ENCODE results near the gene SIK3. TPM values are rescaled to one million over a fixed set of nuclear protein-coding genes. Genes with fewer than 3 reads are reported as not detected.
A peak's percentile ranks its signal among the peaks of the same experiment; 100 is the strongest.

SIK3 gene
- total RNA-seq, 1 donor from 2014 or later: 61.0 TPM

DNA sequence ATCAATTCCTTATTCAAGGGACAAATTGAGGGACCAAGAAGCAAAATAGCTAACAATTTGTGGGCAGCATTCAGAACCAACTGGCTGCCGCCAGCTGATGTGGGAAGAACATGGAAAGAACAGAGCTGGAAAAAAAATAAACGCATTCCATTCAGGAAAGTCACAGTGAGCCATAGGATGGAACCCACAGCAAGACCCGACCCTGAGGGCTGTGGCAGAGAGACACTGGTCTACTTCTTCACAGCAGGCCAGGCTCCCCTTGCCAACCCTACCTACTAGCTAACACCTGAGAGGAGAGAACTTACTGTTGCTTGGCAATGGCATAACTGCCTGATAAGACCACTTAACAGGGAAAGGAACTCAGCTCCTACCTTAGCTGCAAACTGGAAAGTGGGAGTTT is 137.3 kb downstream of the SIK3 start:
- TF ChIP-seq, protein P1, sequence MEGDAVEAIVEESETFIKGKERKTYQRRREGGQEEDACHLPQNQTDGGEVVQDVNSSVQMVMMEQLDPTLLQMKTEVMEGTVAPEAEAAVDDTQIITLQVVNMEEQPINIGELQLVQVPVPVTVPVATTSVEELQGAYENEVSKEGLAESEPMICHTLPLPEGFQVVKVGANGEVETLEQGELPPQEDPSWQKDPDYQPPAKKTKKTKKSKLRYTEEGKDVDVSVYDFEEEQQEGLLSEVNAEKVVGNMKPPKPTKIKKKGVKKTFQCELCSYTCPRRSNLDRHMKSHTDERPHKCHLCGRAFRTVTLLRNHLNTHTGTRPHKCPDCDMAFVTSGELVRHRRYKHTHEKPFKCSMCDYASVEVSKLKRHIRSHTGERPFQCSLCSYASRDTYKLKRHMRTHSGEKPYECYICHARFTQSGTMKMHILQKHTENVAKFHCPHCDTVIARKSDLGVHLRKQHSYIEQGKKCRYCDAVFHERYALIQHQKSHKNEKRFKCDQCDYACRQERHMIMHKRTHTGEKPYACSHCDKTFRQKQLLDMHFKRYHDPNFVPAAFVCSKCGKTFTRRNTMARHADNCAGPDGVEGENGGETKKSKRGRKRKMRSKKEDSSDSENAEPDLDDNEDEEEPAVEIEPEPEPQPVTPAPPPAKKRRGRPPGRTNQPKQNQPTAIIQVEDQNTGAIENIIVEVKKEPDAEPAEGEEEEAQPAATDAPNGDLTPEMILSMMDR (IDR thresholded peaks at IDR 0.05; ENCODE audit: unreplicated experiment): no peak
- peaks cover 20% of the 10 kb centered on the region for H3K4me1 Mint-ChIP-seq (ENCODE audit: low read depth)
- no peak for DNase-seq (ENCODE audit: low spot score, unreplicated experiment)
- H3K36me3 Mint-ChIP-seq (ENCODE audit: insufficient read depth): peaks cover 2% of the 10 kb centered on the region
- no peaks in the 10 kb centered on the region for H3K9me3 Mint-ChIP-seq (ENCODE audit: low read depth)
- H3K27ac Mint-ChIP-seq: peak overlapping the region; percentile 29
- no peak overlapping the region for H3K4me3 Mint-ChIP-seq (ENCODE audit: low read depth)
- H3K27me3 Mint-ChIP-seq: no peaks in the 10 kb centered on the region

DNA sequence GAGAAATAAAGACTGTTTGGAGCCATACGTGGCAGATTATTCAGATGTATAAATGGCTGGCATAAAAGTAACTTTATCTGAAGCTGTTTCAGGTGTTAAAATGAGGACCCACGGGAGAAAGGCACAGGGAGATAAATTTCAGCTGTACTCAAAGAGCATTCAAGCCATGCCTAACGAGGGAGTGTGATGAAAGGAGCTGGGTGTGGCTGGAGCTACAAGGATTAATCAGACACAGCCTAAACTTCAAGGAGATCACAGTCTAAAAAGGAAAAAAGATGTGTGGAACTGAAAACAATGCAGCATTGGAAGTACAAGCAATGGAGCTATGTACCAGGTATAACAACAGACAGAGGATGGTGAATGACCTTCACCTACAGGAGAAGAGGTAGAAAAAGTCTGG is 140.0 kb downstream of the SIK3 start:
- TF ChIP-seq, protein P1 (IDR thresholded peaks at IDR 0.05; ENCODE audit: unreplicated experiment): no peak
- no peak for DNase-seq (ENCODE audit: low spot score, unreplicated experiment)
- Mint-ChIP-seq H3K9me3 (ENCODE audit: low read depth) (no peaks in the 10 kb centered on the region), H3K4me1 (ENCODE audit: low read depth) (peaks cover 22% of the 10 kb centered on the region), H3K27ac (peak overlapping the region; percentile 0), H3K27me3 (no peaks in the 10 kb centered on the region), H3K4me3 (ENCODE audit: low read depth) (no peak overlapping the region), H3K36me3 (ENCODE audit: insufficient read depth) (peaks cover 2% of the 10 kb centered on the region)

DNA sequence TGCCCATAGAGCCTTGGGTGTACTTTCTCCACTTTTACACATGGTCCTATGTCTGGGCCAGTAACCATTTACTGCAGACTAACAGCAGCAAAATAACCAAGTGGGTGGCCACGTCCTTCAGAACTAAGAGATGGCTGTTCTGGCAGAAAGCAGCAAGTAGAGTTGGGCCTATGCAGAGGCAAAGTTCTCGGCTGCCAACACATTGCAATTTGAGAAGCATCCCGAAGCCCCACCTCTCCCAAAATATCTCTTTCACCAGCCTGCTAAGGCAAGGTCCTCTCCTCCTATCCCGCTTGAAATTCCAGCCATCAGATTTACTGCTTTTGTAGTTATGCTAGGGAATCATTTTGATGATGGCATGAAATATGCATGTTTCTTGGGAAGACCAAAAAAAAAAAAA is 142.3 kb downstream of the SIK3 start:
- Mint-ChIP-seq H3K36me3 (ENCODE audit: insufficient read depth) (peaks cover 2% of the 10 kb centered on the region), H3K4me1 (ENCODE audit: low read depth) (peaks cover 13% of the 10 kb centered on the region), H3K9me3 (ENCODE audit: low read depth) (no peaks in the 10 kb centered on the region), H3K27ac (no peak overlapping the region), H3K27me3 (no peaks in the 10 kb centered on the region), H3K4me3 (ENCODE audit: low read depth) (no peak overlapping the region)
- TF ChIP-seq, protein P1 (IDR thresholded peaks at IDR 0.05; ENCODE audit: unreplicated experiment): no peak
- no peak for DNase-seq (ENCODE audit: low spot score, unreplicated experiment)

DNA sequence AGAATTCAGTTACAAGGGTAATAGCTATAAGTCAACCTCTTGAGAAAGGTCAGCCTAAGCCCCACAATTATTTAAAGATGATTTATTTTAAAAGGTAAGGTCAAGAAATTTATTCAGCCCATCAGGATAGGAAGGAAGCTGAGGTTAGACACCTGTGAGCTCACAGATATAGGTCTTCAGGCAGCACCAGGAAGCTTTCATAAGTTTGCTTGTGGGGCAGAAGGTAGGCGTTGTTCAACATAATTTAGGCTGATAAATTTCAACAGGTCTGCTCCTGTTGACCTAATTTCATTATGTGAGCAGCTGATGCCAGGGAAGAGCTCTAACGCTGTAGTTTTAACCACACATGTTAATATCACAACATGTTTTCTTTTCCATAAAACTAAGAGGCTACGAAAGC is 142.7 kb downstream of the SIK3 start:
- peaks cover 2% of the 10 kb centered on the region for H3K36me3 Mint-ChIP-seq (ENCODE audit: insufficient read depth)
- peaks cover 10% of the 10 kb centered on the region for H3K4me1 Mint-ChIP-seq (ENCODE audit: low read depth)
- H3K9me3 Mint-ChIP-seq (ENCODE audit: low read depth): no peaks in the 10 kb centered on the region
- no peak overlapping the region for H3K4me3 Mint-ChIP-seq (ENCODE audit: low read depth)
- no peak overlapping the region for H3K27ac Mint-ChIP-seq
- no peaks in the 10 kb centered on the region for H3K27me3 Mint-ChIP-seq
- TF ChIP-seq, protein P1 (IDR thresholded peaks at IDR 0.05; ENCODE audit: unreplicated experiment): no peak
- DNase-seq (ENCODE audit: low spot score, unreplicated experiment): no peak

DNA sequence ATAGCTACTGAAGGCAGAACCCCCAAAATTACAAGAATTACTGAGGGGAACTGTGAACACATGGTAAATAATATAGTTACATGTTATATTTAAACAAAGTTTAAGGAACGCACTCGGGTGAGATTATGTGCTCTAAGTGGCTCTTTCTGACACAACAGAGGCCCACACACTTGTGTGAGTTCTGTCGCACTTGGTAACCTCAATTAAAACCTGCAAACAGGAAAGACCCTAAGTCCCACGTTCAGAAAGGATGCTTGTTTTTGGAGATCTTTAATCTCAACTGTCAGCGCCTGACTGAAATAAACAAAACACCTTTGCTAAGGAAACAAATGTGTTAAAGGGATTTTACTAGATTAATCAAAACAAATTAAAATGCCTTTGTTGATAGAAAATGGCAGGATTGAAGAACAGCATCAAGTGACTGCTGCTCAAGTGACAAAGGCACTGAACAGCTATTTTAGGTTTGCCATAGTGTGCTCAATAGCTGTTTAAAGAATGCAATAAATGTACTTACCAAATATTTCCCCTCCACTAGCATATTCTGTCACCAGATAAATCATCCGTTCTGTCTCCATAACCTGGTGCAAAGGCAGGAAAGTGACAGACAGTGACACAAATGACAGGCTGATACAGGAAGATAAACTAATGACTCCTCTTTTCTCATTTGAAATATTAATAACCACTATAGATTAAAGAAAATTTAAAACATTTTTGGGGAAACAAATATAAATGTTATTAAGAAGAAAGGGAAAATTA is 144.5 kb downstream of the SIK3 start:
- Mint-ChIP-seq H3K36me3 (ENCODE audit: insufficient read depth) (peaks cover 11% of the 10 kb centered on the region), H3K27me3 (no peaks in the 10 kb centered on the region), H3K27ac (no peak overlapping the region), H3K4me3 (ENCODE audit: low read depth) (no peak overlapping the region), H3K4me1 (ENCODE audit: low read depth) (peaks cover 10% of the 10 kb centered on the region), H3K9me3 (ENCODE audit: low read depth) (no peaks in the 10 kb centered on the region)
- DNase-seq (ENCODE audit: low spot score, unreplicated experiment): no peak
- TF ChIP-seq, protein P1 (IDR thresholded peaks at IDR 0.05; ENCODE audit: unreplicated experiment): no peak
